Measurements from ENCODE around the gene EIF6.

Gene EIF6

GRCh38 chr20:35293303-35294292 is 9.0 kb upstream of the EIF6 start:
- no peak for DNase-seq

- no peak for DNase-seq
Observed at GRCh38 chr20:35292504-35293285, 8.1 kb upstream of the EIF6 start.

GRCh38 chr20:35291654-35292503 is 7.3 kb upstream of the EIF6 start, which contains the start of gene FAM83C:
Gene FAM83C, minus strand, starts transcription at chr20:35292425. Its CDS starts 121 bp downstream, at chr20:35292304.
- no peak for DNase-seq

- DNase-seq: no peak
Observed at GRCh38 chr20:35290887-35291417, 6.4 kb upstream of the EIF6 start.

- no peak for DNase-seq
Observed at GRCh38 chr20:35290186-35290886, 5.8 kb upstream of the EIF6 start.

GRCh38 chr20:35288325-35289060 is 3.9 kb upstream of the EIF6 start:
- no peak for DNase-seq

- no peak for DNase-seq
Observed at GRCh38 chr20:35287509-35288324, 3.1 kb upstream of the EIF6 start.

- DNase-seq: no peak
Observed at GRCh38 chr20:35286899-35287508, 2.4 kb upstream of the EIF6 start.

- DNase-seq: no peak
Observed at GRCh38 chr20:35286077-35286898, 1.7 kb upstream of the EIF6 start.

- DNase-seq: no peak
Observed at GRCh38 chr20:35285806-35286076, 1.2 kb upstream of the EIF6 start.

- no peak for DNase-seq
Observed at GRCh38 chr20:35284992-35285805, 627 bp upstream of the EIF6 start.

- DNase-seq: no peak
Observed at GRCh38 chr20:35283441-35284266, 918 bp downstream of the EIF6 start.

- no peak for DNase-seq
Observed at GRCh38 chr20:35281506-35282101, 3.0 kb downstream of the EIF6 start.

- no peak for DNase-seq
Observed at GRCh38 chr20:35280523-35280922, 4.0 kb downstream of the EIF6 start.

- DNase-seq: no peak
Observed at GRCh38 chr20:35279533-35280174, 4.9 kb downstream of the EIF6 start.

GRCh38 chr20:35279040-35279439 is 5.5 kb downstream of the EIF6 start:
- no peak for DNase-seq

Data from central memory CD4-positive, alpha-beta T cell (primary cell).